Endothelial cell of umbilical vein (primary cell): ENCODE data around the gene DEGS1. TPM values are rescaled to one million over a fixed set of nuclear protein-coding genes. Genes with fewer than 3 reads are reported as not detected.

Experiments used
- BruUV-seq: library from RNA; stranded (reverse); fragments of 400-500 nt; replicated peaks from 2 replicates; lab custom pipeline; 2021; lab: Mats Ljungman, UMichigan
- CTCF ChIA-PET: fragments of 300-600, 350-600 bp; sonication (Branson Sonifier 250); formaldehyde crosslinking; loops from one replicate; lab custom pipeline; 2021; ENCODE audit warnings: antibody characterized with exemption, inconsistent platforms; lab: Charles Lee
- POLR2A ChIA-PET: fragments of 300-600, 350-600 bp; sonication (Branson Sonifier 250); formaldehyde crosslinking; loops from one replicate; lab custom pipeline; 2021; ENCODE audit warnings: antibody characterized with exemption, inconsistent platforms; lab: Charles Lee
- DNase-seq: peaks from one replicate; pipeline ENCODE4 v3.0.0-alpha.2; 2011; ENCODE audit warnings: low read depth, low spot score
- FAIRE-seq: peaks from 2 replicates; lab custom pipeline; 2011; peaks lifted over from hg19 to GRCh38; lab: Jason Lieb, UNC
- H2AFZ ChIP-seq: 2 replicates; pipeline ENCODE4 v1.6.0; 2012; ENCODE audit warnings: low read depth, low read length, control low read depth, inconsistent platforms
- H3K27ac ChIP-seq: 2 replicates; pipeline ENCODE4 v1.5.1; 2011; ENCODE audit warnings: low read depth, mild to moderate bottlenecking, control low read depth, low read length, moderate library complexity; ENCODE audit not compliant: insufficient read depth
- H3K27me3 ChIP-seq, 2 experiments: 2 replicates each; pipeline versions ENCODE4 v1.6.0 to v1.6.1; 2011; ENCODE audit warnings: low read length in 2 of 2, mixed read lengths in 1 of 2; ENCODE audit not compliant: control insufficient read depth in 2 of 2, insufficient read depth in 2 of 2
- H3K36me3 ChIP-seq, 2 experiments: 2 replicates in 1 of 2; 3 replicates in 1 of 2; pipeline ENCODE4 v1.5.1; 2011; ENCODE audit warnings: low read length in 2 of 2, mild to moderate bottlenecking in 1 of 2, moderate library complexity in 1 of 2; ENCODE audit not compliant: control insufficient read depth in 2 of 2, insufficient read depth in 2 of 2; ENCODE audit errors: extremely low read depth in 1 of 2
- H3K4me1 ChIP-seq: 3 replicates; pipeline ENCODE4 v1.5.1; 2011; ENCODE audit warnings: mild to moderate bottlenecking, low read length; ENCODE audit not compliant: control insufficient read depth, insufficient read depth; ENCODE audit errors: extremely low read depth
- H3K4me2 ChIP-seq: 2 replicates; pipeline ENCODE4 v1.6.1; 2011; ENCODE audit warnings: low read length, control low read depth, mixed read lengths; ENCODE audit not compliant: insufficient read depth
- H3K4me3 ChIP-seq, 3 experiments: fragments of 200-600 bp in 1 of 3; sonication (generic), shearing (Covaris generic) in 1 of 3; replicated peaks in 1 of 3; 2 replicates each; pipeline ENCODE4 v1.5.1; 2011 to 2016; ENCODE audit warnings: control low read depth in 3 of 3, low read length in 3 of 3, mild to moderate bottlenecking in 2 of 3, inconsistent platforms in 1 of 3, low read depth in 1 of 3, moderate library complexity in 1 of 3; ENCODE audit not compliant: insufficient read depth in 1 of 3
- H3K79me2 ChIP-seq: 2 replicates; pipeline ENCODE4 v1.6.0; 2012; ENCODE audit warnings: low read length, inconsistent platforms; ENCODE audit not compliant: control insufficient read depth, insufficient read depth
- H3K9ac ChIP-seq: replicated peaks from 2 replicates; pipeline ENCODE3; 2011; ENCODE audit warnings: low read length, control low read depth; ENCODE audit not compliant: insufficient read depth; ENCODE audit errors: extremely low read depth
- H3K9me1 ChIP-seq: replicated peaks from 3 replicates; pipeline ENCODE4 v1.6.0; 2011; ENCODE audit warnings: mild to moderate bottlenecking, low read length; ENCODE audit not compliant: control insufficient read depth, insufficient read depth; ENCODE audit errors: extremely low read depth
- H3K9me3 ChIP-seq: replicated peaks from 2 replicates; pipeline ENCODE4 v1.5.1; 2012; ENCODE audit warnings: low read length, inconsistent platforms; ENCODE audit not compliant: control insufficient read depth, insufficient read depth
- H4K20me1 ChIP-seq: replicated peaks from 2 replicates; pipeline ENCODE3; 2011; ENCODE audit warnings: mild to moderate bottlenecking, low read length; ENCODE audit not compliant: control insufficient read depth, insufficient read depth; ENCODE audit errors: extremely low read depth
- EZH2 ChIP-seq: IDR thresholded peaks from 2 replicates; pipeline ENCODE4 v1.6.1; 2012; ENCODE audit warnings: borderline replicate concordance, low read depth, mild to moderate bottlenecking, moderate library complexity, low read length, inconsistent platforms; ENCODE audit not compliant: severe bottlenecking
- FOS ChIP-seq: IDR thresholded peaks from 2 replicates; pipeline ENCODE4 v1.6.1; 2011; ENCODE audit warnings: mild to moderate bottlenecking, low read length, moderate library complexity, borderline replicate concordance; ENCODE audit not compliant: insufficient read depth
- GATA2 ChIP-seq: IDR thresholded peaks from 2 replicates; pipeline ENCODE4 v1.7.0; 2011; ENCODE audit warnings: low read depth, mild to moderate bottlenecking, moderate library complexity, mixed read lengths, low read length; ENCODE audit not compliant: insufficient read length, insufficient read depth
- JUN ChIP-seq: IDR thresholded peaks from 2 replicates; pipeline ENCODE4 v1.6.1; 2011; ENCODE audit warnings: borderline replicate concordance, low read depth; ENCODE audit not compliant: insufficient read length, insufficient read depth
- MAX ChIP-seq: IDR thresholded peaks from 2 replicates; pipeline ENCODE4 v1.6.1; 2011; ENCODE audit not compliant: insufficient read depth, insufficient read length
- MYC ChIP-seq: IDR thresholded peaks from one replicate; pipeline ENCODE4 v1.6.1; 2011; ENCODE audit warnings: mild to moderate bottlenecking, low read depth, low read length
- POLR2A ChIP-seq: IDR thresholded peaks from 2 replicates; pipeline ENCODE4 v1.6.1; 2012; ENCODE audit warnings: low read depth, mild to moderate bottlenecking, control low read depth, low read length
- POLR2AphosphoS5 ChIP-seq: IDR thresholded peaks from 2 replicates; pipeline ENCODE4 v1.6.1; 2012; ENCODE audit warnings: low read depth, mild to moderate bottlenecking, control low read depth, low read length, moderate library complexity; ENCODE audit not compliant: insufficient read depth
- dilution Hi-C: fragments of 300-500 bp; cut with MboI; formaldehyde crosslinking; loops from one replicate; pipeline ENCODE4 v1.15.0; 2019; ENCODE audit warnings: low sequenced_read_pairs; ENCODE audit not compliant: extremely low pct_ligation_motif_present
- intact Hi-C: fragments of 100-400 bp; cut with micrococcal nuclease; formaldehyde crosslinking; loops from one replicate; pipeline ENCODE4 v1.10.0; 2022
- polyA plus RNA-seq, 4 experiments: library from polyadenylated mRNA; depleted of rRNA in 3 of 4; stranded (reverse) in 3 of 4; unstranded in 1 of 4; fragments of >200 nt; gene quantifications; 2 replicates each; pipeline versions ENCODE4 v1.2.1 to v1.2.3, GENCODE V29; 2011 to 2012; ENCODE audit warnings: missing spikeins in 1 of 4
- total RNA-seq: library from RNA; stranded (reverse); gene quantifications from 2 replicates; pipeline ENCODE4 v1.2.3, GENCODE V29; 2021
- TF ChIP-seq, protein P1 (sequence below), 2 donors: IDR thresholded peaks; 1 replicate in 1 of 2; 2 replicates in 1 of 2; pipeline ENCODE4 v1.5.1; 2011; ENCODE audit warnings: low read length in 2 of 2, mild to moderate bottlenecking in 2 of 2, moderate library complexity in 2 of 2, control low read depth in 1 of 2, inconsistent platforms in 1 of 2, low read depth in 1 of 2; ENCODE audit not compliant: insufficient read depth in 1 of 2; ENCODE audit errors: extremely low read depth in 1 of 2

The DEGS1 gene
- total and polyA plus RNA-seq, 2 donors (not counting 3 experiments of a cell fraction or from before 2014, with no cell fraction given): 85.8 to 137 TPM

- no peaks in the 10 kb centered on the region for H4K20me1 ChIP-seq
- intact Hi-C loops (no loop called here), dilution Hi-C loops (no loop called here)
- DNase-seq (no peak), FAIRE-seq (no peak)
- BruUV-seq: no TSS peak
- H3K79me2 ChIP-seq: no peaks in the 10 kb centered on the region
- no peaks in the 10 kb centered on the region for H3K9me3 ChIP-seq
- H3K27me3 ChIP-seq: no peaks in the 10 kb centered on the region
- no peaks in the 10 kb centered on the region for H3K9me1 ChIP-seq
- H3K4me1 ChIP-seq: peaks cover 3% of the 10 kb centered on the region
- no peaks in the 10 kb centered on the region for H3K36me3 ChIP-seq
- ChIA-PET POLR2A (no interaction called here), CTCF (interaction anchor here (1.4 kb wide), 1 partner anchor 8 kb away, joined by 5 read pairs; no protein-coding TSS in a partner anchor)
- no peak overlapping the region for H3K9ac ChIP-seq
- TF ChIP-seq GATA2 (no peak), MYC (no peak), EZH2 (no peak), POLR2AphosphoS5 (no peak), MAX (no peak), JUN (no peak), FOS (no peak), POLR2A (no peak)
- TF ChIP-seq, protein P1, sequence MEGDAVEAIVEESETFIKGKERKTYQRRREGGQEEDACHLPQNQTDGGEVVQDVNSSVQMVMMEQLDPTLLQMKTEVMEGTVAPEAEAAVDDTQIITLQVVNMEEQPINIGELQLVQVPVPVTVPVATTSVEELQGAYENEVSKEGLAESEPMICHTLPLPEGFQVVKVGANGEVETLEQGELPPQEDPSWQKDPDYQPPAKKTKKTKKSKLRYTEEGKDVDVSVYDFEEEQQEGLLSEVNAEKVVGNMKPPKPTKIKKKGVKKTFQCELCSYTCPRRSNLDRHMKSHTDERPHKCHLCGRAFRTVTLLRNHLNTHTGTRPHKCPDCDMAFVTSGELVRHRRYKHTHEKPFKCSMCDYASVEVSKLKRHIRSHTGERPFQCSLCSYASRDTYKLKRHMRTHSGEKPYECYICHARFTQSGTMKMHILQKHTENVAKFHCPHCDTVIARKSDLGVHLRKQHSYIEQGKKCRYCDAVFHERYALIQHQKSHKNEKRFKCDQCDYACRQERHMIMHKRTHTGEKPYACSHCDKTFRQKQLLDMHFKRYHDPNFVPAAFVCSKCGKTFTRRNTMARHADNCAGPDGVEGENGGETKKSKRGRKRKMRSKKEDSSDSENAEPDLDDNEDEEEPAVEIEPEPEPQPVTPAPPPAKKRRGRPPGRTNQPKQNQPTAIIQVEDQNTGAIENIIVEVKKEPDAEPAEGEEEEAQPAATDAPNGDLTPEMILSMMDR (IDR thresholded peaks at IDR 0.05; ENCODE audit: extremely low read depth in 1 of 2, insufficient read depth in 1 of 2, low read depth in 1 of 2, low read length in 2 of 2): no peak
- no peak overlapping the region for H2AFZ ChIP-seq
- H3K4me2 ChIP-seq: no peak overlapping the region
- no peak overlapping the region for H3K4me3 ChIP-seq
- no peak overlapping the region for H3K27ac ChIP-seq
Measured at GRCh38 chr1:224212618-224213061, 29.6 kb downstream of the DEGS1 start.
